ENCODE data around the gene KPNA1. TPM values are rescaled to one million over a fixed set of nuclear protein-coding genes. Genes with fewer than 3 reads are reported as not detected.

Gene KPNA1
- total RNA-seq, 1 experiment from 2014 or later: 104 TPM

GRCh38 chr3:122562923-122563716 is 48.4 kb upstream of the KPNA1 start:
- intact Hi-C loops (cut with micrococcal nuclease): loop anchor here (5.0 to 10.0 kb wide), 4 partner anchors 171 to 692 kb away; partner anchors contain the start of genes HSPBAP1 and SEMA5B
- Mint-ChIP-seq H3K4me3 (ENCODE audit: unreplicated experiment) (peak overlapping the region; percentile 92), H3K36me3 (ENCODE audit: insufficient read depth, unreplicated experiment) (peaks cover 27% of the 10 kb centered on the region), H3K4me1 (ENCODE audit: insufficient read depth, unreplicated experiment) (peaks cover 11% of the 10 kb centered on the region), H3K27ac (ENCODE audit: low read depth, unreplicated experiment) (peak overlapping the region; percentile 94), H3K9me3 (ENCODE audit: unreplicated experiment) (no peaks in the 10 kb centered on the region), H3K27me3 (ENCODE audit: insufficient read depth, unreplicated experiment) (no peaks in the 10 kb centered on the region)
- no peak for DNase-seq (ENCODE audit: unreplicated experiment)
- TF ChIP-seq CTCF (IDR thresholded peaks at IDR 0.05; ENCODE audit: unreplicated experiment): no peak
- no TSS peak for BruUV-seq (replicated peaks)
- POLR2A ChIA-PET: interaction anchor here (1.8 to 5.5 kb wide), 2 partner anchors 117 to 231 kb away, joined by 8 to 30 read pairs; partner anchors contain the start of genes HSPBAP1 and PARP14
- CTCF ChIA-PET: interaction anchor here (0.6 to 9.5 kb wide), 6 partner anchors 73 to 295 kb away, joined by 3 to 140 read pairs (median 4); partner anchors contain the start of gene PARP14

DNA sequence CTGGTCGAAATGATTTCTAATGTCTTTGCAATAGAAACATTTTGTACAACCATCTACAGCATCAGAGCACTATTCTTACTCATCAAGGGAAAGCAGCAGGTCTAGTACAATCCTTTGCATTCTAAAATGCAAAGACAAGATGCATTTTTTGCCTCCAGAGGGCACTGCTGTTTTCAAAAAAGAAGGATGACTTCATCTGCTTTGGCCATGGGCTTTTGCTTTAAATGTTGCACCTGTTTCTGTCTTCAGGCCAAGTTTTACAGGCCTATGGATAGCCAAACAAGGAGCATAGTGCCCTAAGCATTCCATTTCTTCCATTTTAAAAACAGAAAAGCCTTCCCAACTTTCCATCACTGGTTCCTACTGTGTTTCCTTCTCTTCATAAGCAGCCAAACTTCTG is 45.9 kb upstream of the KPNA1 start:
- H3K27ac Mint-ChIP-seq (ENCODE audit: low read depth, unreplicated experiment): no peak overlapping the region
- ChIA-PET POLR2A (interaction anchor here (0.8 to 5.5 kb wide), 2 partner anchors 8 to 119 kb away, joined by 3 to 30 read pairs; partner anchors contain the start of gene PARP14), CTCF (interaction anchor here (0.6 to 9.5 kb wide), 16 partner anchors 11 to 566 kb away, joined by 3 to 140 read pairs (median 3); partner anchors contain the start of gene PARP14)
- H3K27me3 Mint-ChIP-seq (ENCODE audit: insufficient read depth, unreplicated experiment): no peaks in the 10 kb centered on the region
- peaks cover 14% of the 10 kb centered on the region for H3K36me3 Mint-ChIP-seq (ENCODE audit: insufficient read depth, unreplicated experiment)
- no peaks in the 10 kb centered on the region for H3K9me3 Mint-ChIP-seq (ENCODE audit: unreplicated experiment)
- TF ChIP-seq CTCF (IDR thresholded peaks at IDR 0.05; ENCODE audit: unreplicated experiment): peak; percentile 43
- no TSS peak for BruUV-seq (replicated peaks)
- H3K4me1 Mint-ChIP-seq (ENCODE audit: insufficient read depth, unreplicated experiment): peaks cover 11% of the 10 kb centered on the region
- no peak overlapping the region for H3K4me3 Mint-ChIP-seq (ENCODE audit: unreplicated experiment)
- intact Hi-C loops (cut with micrococcal nuclease): loop anchor here (1.0 to 10.0 kb wide), 5 partner anchors 119 to 694 kb away; partner anchors contain the start of genes HSPBAP1 and SEMA5B
- peak; percentile 75 for DNase-seq (ENCODE audit: unreplicated experiment)

DNA sequence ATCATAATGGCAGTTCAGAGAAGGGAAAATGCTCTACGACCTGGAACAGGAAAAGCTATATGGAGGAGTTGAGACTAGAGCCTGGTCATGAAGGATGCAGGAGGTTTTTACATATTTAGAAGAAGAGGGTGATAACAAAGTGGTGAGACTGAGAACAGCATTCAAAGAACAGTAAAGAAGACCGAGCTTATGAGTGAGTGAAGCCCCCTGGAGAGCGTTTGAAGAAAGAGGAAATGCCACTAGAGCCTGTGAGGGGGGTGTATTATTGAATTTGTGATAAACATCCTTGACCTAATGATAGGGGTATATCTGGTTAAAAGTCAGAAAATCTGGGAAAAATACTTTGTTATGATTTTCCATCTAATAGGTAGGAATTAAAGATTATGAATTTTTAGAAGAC is 45.2 kb upstream of the KPNA1 start:
- Mint-ChIP-seq H3K4me1 (ENCODE audit: insufficient read depth, unreplicated experiment) (peaks cover 11% of the 10 kb centered on the region), H3K9me3 (ENCODE audit: unreplicated experiment) (no peaks in the 10 kb centered on the region), H3K27ac (ENCODE audit: low read depth, unreplicated experiment) (no peak overlapping the region), H3K27me3 (ENCODE audit: insufficient read depth, unreplicated experiment) (no peaks in the 10 kb centered on the region), H3K4me3 (ENCODE audit: unreplicated experiment) (no peak overlapping the region), H3K36me3 (ENCODE audit: insufficient read depth, unreplicated experiment) (peaks cover 21% of the 10 kb centered on the region)
- CTCF ChIA-PET: interaction anchor here (0.6 to 9.5 kb wide), 18 partner anchors 12 to 759 kb away, joined by 3 to 140 read pairs (median 3); partner anchors contain the start of gene PARP14
- no TSS peak for BruUV-seq (replicated peaks)
- no peak for TF ChIP-seq CTCF (IDR thresholded peaks at IDR 0.05; ENCODE audit: unreplicated experiment)
- POLR2A ChIA-PET: interaction anchor here (5.5 kb wide), 1 partner anchor 120 kb away, joined by 30 read pairs; the partner anchor contains the start of gene PARP14
- intact Hi-C loops (cut with micrococcal nuclease): loop anchor here (1.0 to 10.0 kb wide), 5 partner anchors 119 to 695 kb away; partner anchors contain the start of genes HSPBAP1 and SEMA5B
- no peak for DNase-seq (ENCODE audit: unreplicated experiment)

- BruUV-seq (replicated peaks): no TSS peak
- Mint-ChIP-seq H3K4me1 (ENCODE audit: insufficient read depth, unreplicated experiment) (peaks cover 8% of the 10 kb centered on the region), H3K36me3 (ENCODE audit: insufficient read depth, unreplicated experiment) (peaks cover 23% of the 10 kb centered on the region), H3K27me3 (ENCODE audit: insufficient read depth, unreplicated experiment) (no peaks in the 10 kb centered on the region), H3K27ac (ENCODE audit: low read depth, unreplicated experiment) (no peak overlapping the region), H3K9me3 (ENCODE audit: unreplicated experiment) (no peaks in the 10 kb centered on the region), H3K4me3 (ENCODE audit: unreplicated experiment) (no peak overlapping the region)
- DNase-seq (ENCODE audit: unreplicated experiment): no peak
- CTCF ChIA-PET: interaction anchor here (0.6 to 9.5 kb wide), 12 partner anchors 9 to 760 kb away, joined by 3 to 140 read pairs (median 3); partner anchors contain the start of gene PARP14
- intact Hi-C loops (cut with micrococcal nuclease): no loop called here
- POLR2A ChIA-PET: interaction anchor here (5.5 kb wide), 1 partner anchor 121 kb away, joined by 30 read pairs; the partner anchor contains the start of gene PARP14
- TF ChIP-seq CTCF (IDR thresholded peaks at IDR 0.05; ENCODE audit: unreplicated experiment): no peak
Measured at GRCh38 chr3:122558605-122559004, 43.9 kb upstream of the KPNA1 start.

Data from MCF 10A (cell line).